Testis (tissue), 2 donors: ENCODE results near the gene CDK1.

Experiments
- CTCF ChIP-seq, 3 experiments: fragments of 450-650 bp in 2 of 3; fragments of 200-600 bp in 1 of 3; sonication (generic) in 1 of 3; IDR thresholded peaks; one replicate each; pipeline ENCODE4 v1.5.1; 2016 to 2019; ENCODE audit warnings: antibody characterized with exemption in 3 of 3, mild to moderate bottlenecking in 2 of 3, moderate library complexity in 1 of 3
- POLR2A ChIP-seq: fragments of 450-650 bp; IDR thresholded peaks from one replicate; pipeline ENCODE4 v1.6.1; 2017; ENCODE audit warnings: antibody characterized with exemption, mild to moderate bottlenecking, moderate library complexity

GRCh38 chr10:60757420-60757895 is 20.8 kb upstream of the CDK1 start:
- TF ChIP-seq CTCF (IDR thresholded peaks at IDR 0.05) (no peak), POLR2A (no peak)
